Ecto neural progenitor cell (in vitro differentiated cells): ENCODE measurements around the gene SLC13A3.

Source experiments
- DNase-seq: peaks from one replicate; pipeline ENCODE4 v3.0.0-alpha.2; 2018; ENCODE audit warnings: low spot score

Gene SLC13A3

GRCh38 chr20:46652699-46653098 lies 1.4 kb upstream of the SLC13A3 start:
- DNase-seq = no peak

GRCh38 chr20:46650575-46651090 lies 626 bp downstream of the SLC13A3 start:
- no peak for DNase-seq

GRCh38 chr20:46649965-46650542 lies 1.2 kb downstream of the SLC13A3 start:
- DNase-seq = no peak

GRCh38 chr20:46649650-46649949 lies 1.7 kb downstream of the SLC13A3 start:
- no peak for DNase-seq

GRCh38 chr20:46648903-46649649 lies 2.2 kb downstream of the SLC13A3 start:
- DNase-seq = no peak

- DNase-seq = no peak
Observed at GRCh38 chr20:46647469-46647868, 3.8 kb downstream of the SLC13A3 start.

- DNase-seq = no peak
Observed at GRCh38 chr20:46646659-46647380, 4.4 kb downstream of the SLC13A3 start.

GRCh38 chr20:46646122-46646521 lies 5.1 kb downstream of the SLC13A3 start:
- DNase-seq = no peak

- no peak for DNase-seq
Observed at GRCh38 chr20:46644733-46645132, 6.5 kb downstream of the SLC13A3 start.

- no peak for DNase-seq
Observed at GRCh38 chr20:46644160-46644559, 7.1 kb downstream of the SLC13A3 start.

- DNase-seq = no peak
Observed at GRCh38 chr20:46642969-46643343, 8.3 kb downstream of the SLC13A3 start.

- DNase-seq = no peak
Observed at GRCh38 chr20:46642265-46642968, 8.8 kb downstream of the SLC13A3 start.

GRCh38 chr20:46641424-46641823 lies 9.8 kb downstream of the SLC13A3 start:
- no peak for DNase-seq

- no peak for DNase-seq
Observed at GRCh38 chr20:46640536-46641311, 10.5 kb downstream of the SLC13A3 start.

GRCh38 chr20:46640044-46640443 lies 11.2 kb downstream of the SLC13A3 start:
- no peak for DNase-seq

GRCh38 chr20:46639587-46639986 lies 11.7 kb downstream of the SLC13A3 start:
- DNase-seq = no peak

GRCh38 chr20:46638898-46639274 lies 12.4 kb downstream of the SLC13A3 start:
- no peak for DNase-seq

- peak; percentile 74 for DNase-seq
Observed at GRCh38 chr20:46638134-46638897, 12.9 kb downstream of the SLC13A3 start.

GRCh38 chr20:46637427-46638133 lies 13.7 kb downstream of the SLC13A3 start:
- no peak for DNase-seq

GRCh38 chr20:46637020-46637419 lies 14.2 kb downstream of the SLC13A3 start:
- DNase-seq = no peak
